K562 (cell line): ENCODE measurements around the gene RAD1. TPM values are rescaled to one million over a fixed set of nuclear protein-coding genes. Genes with fewer than 3 reads are reported as not detected.

Experiments
- ATAC-seq: fragments of 200-7000 bp; cut with Tn5 transposase; 3 replicates; pipeline ENCODE4 v1.9.1; 2020; ENCODE audit warnings: moderate library complexity
- BruUV-seq: library from RNA; stranded (reverse); fragments of 400-500 nt; replicated peaks from 2 replicates; lab custom pipeline; 2021; lab: Mats Ljungman, UMichigan
- CTCF ChIA-PET: fragments of 300-600 bp; formaldehyde crosslinking; extraction: SDS; loops from one replicate; lab custom pipeline; 2021; ENCODE audit warnings: low intra/inter-chr PET ratio; lab: Yijun Ruan, JAX
- POLR2A ChIA-PET: fragments of 300-600, 350-650 bp; sonication (Branson Sonifier 250); formaldehyde crosslinking; extraction: SDS; loops from one replicate; lab custom pipeline; 2021; ENCODE audit warnings: antibody characterized with exemption, inconsistent platforms; lab: Yijun Ruan, JAX
- DNase-seq, 4 experiments: peaks; one replicate each; pipeline versions ENCODE4 v3.0.0 to v3.0.0-alpha.2; 2011 to 2018; ENCODE audit warnings: low spot score in 3 of 4, mixed read lengths in 3 of 4; ENCODE audit errors: extremely low read depth in 1 of 4
- FAIRE-seq: peaks from 2 replicates; lab custom pipeline; 2011; peaks lifted over from hg19 to GRCh38; lab: Jason Lieb, UNC
- H2AFZ ChIP-seq: 2 replicates; pipeline ENCODE4 v1.6.0; 2011; ENCODE audit warnings: low read depth, low read length, control low read depth, inconsistent platforms
- H3K27ac ChIP-seq: fragments of 200-600 bp; 3 replicates; pipeline ENCODE4 v1.8.0; 2011; ENCODE audit warnings: low read depth, mild to moderate bottlenecking, control low read depth, inconsistent platforms, low read length, moderate library complexity, mixed read lengths; ENCODE audit errors: extremely low read depth
- H3K27me3 ChIP-seq, 2 experiments: fragments of 300-600 bp in 1 of 2; 2 replicates in 1 of 2; 3 replicates in 1 of 2; pipeline versions ENCODE4 v1.6.0 to v1.8.0; 2011; ENCODE audit warnings: inconsistent platforms in 2 of 2, low read length in 2 of 2, mild to moderate bottlenecking in 1 of 2, mixed read lengths in 1 of 2, moderate library complexity in 1 of 2; ENCODE audit not compliant: control insufficient read depth in 2 of 2, insufficient read depth in 2 of 2
- H3K36me3 ChIP-seq: fragments of 300-600 bp; 3 replicates; pipeline ENCODE4 v1.8.0; 2011; ENCODE audit warnings: mild to moderate bottlenecking, low read length, inconsistent platforms; ENCODE audit not compliant: control insufficient read depth, insufficient read depth
- H3K4me1 ChIP-seq, 2 experiments: fragments of 200-600 bp in 1 of 2; replicated peaks in 1 of 2; 2 replicates in 1 of 2; 3 replicates in 1 of 2; pipeline versions ENCODE4 v1.5.1 to v1.8.0; 2011; ENCODE audit warnings: inconsistent platforms in 2 of 2, low read length in 2 of 2, mild to moderate bottlenecking in 1 of 2, mixed read lengths in 1 of 2, moderate library complexity in 1 of 2; ENCODE audit not compliant: control insufficient read depth in 2 of 2, insufficient read depth in 2 of 2
- H3K4me2 ChIP-seq: 2 replicates; pipeline ENCODE4 v1.6.1; 2011; ENCODE audit warnings: low read length, control low read depth, inconsistent platforms, mixed read lengths; ENCODE audit not compliant: insufficient read depth
- H3K4me3 ChIP-seq: fragments of 200-600 bp; sonication (generic), shearing (Covaris generic); 2 replicates; pipeline ENCODE4 v1.5.1; 2016; ENCODE audit warnings: control low read depth, inconsistent platforms
- H3K79me2 ChIP-seq: fragments of 200-600 bp; 3 replicates; pipeline ENCODE4 v1.8.0; 2011; ENCODE audit warnings: low read length, inconsistent platforms; ENCODE audit not compliant: control insufficient read depth, insufficient read depth
- H3K9ac ChIP-seq, 2 experiments: 2 replicates each; pipeline versions ENCODE4 v1.6.0 to v1.6.1; 2011; ENCODE audit warnings: low read depth in 2 of 2, low read length in 2 of 2, control low read depth in 1 of 2, inconsistent platforms in 1 of 2, mild to moderate bottlenecking in 1 of 2, mixed read lengths in 1 of 2; ENCODE audit not compliant: insufficient read depth in 1 of 2
- H3K9me1 ChIP-seq: one replicate; pipeline ENCODE4 v1.6.0; 2011; ENCODE audit warnings: inconsistent platforms, mild to moderate bottlenecking, low read length, moderate library complexity; ENCODE audit not compliant: control insufficient read depth, insufficient read depth
- H3K9me3 ChIP-seq: replicated peaks from 2 replicates; pipeline ENCODE4 v1.5.1; 2011; ENCODE audit warnings: low read depth, low read length, inconsistent platforms; ENCODE audit not compliant: control insufficient read depth, insufficient read depth
- H4K20me1 ChIP-seq: replicated peaks from 2 replicates; pipeline ENCODE4 v1.6.1; 2011; ENCODE audit warnings: low read length, inconsistent platforms, mixed read lengths; ENCODE audit not compliant: control insufficient read depth, insufficient read depth
- MCM7 ChIP-seq, 2 experiments: fragments of 450-650 bp; IDR thresholded peaks; 2 replicates each; pipeline ENCODE4 v1.6.1; 2016 to 2018
- NEUROD1 ChIP-seq: fragments of 150-350 bp; IDR thresholded peaks from 2 replicates; pipeline ENCODE4 v1.6.1; 2014; ENCODE audit warnings: borderline replicate concordance, low read length, low read depth; ENCODE audit not compliant: partially characterized antibody
- POLR2H ChIP-seq: IDR thresholded peaks from 2 replicates; pipeline ENCODE4 v1.6.1; 2016; ENCODE audit warnings: missing genetic modification characterization, low read depth, mild to moderate bottlenecking, control low read depth, missing compliant biosample characterization, moderate library complexity
- PRMT5 ChIP-seq: sonication (generic); formaldehyde crosslinking; IDR thresholded peaks from 2 replicates; pipeline ENCODE4 v1.5.0; 2020; ENCODE audit warnings: missing genetic modification reagents
- RBFOX2 ChIP-seq: fragments of 200-400 bp; formaldehyde crosslinking; IDR thresholded peaks from 2 replicates; pipeline ENCODE4 v1.6.1; 2017; ENCODE audit warnings: low read depth, mild to moderate bottlenecking, low read length, moderate library complexity
- SAP30 ChIP-seq: fragments of 200-600 bp; sonication (generic); IDR thresholded peaks from 2 replicates; pipeline ENCODE4 v1.6.1; 2012; ENCODE audit warnings: borderline replicate concordance, low read depth, mild to moderate bottlenecking, moderate library complexity, low read length, control low read depth, inconsistent platforms; ENCODE audit not compliant: insufficient read depth, poor library complexity, severe bottlenecking
- WGBS: fragments of 100-300 bp; shearing (Covaris generic); methylation state at CpG from one replicate; pipeline ENCODE4 v1.1.6; 2016; ENCODE audit warnings: low coverage, mixed read lengths; ENCODE audit not compliant: insufficient coverage; ENCODE audit errors: missing lambda C conversion rate; 5-methylcytosine and 5-hydroxymethylcytosine counted together
- in situ Hi-C: fragments of 300-500 bp; cut with MboI; formaldehyde crosslinking; loops from 4 replicates; pipeline ENCODE4 v1.15.0; 2018; ENCODE audit warnings: inconsistent platforms, mixed read lengths
- intact Hi-C: fragments of 100-400 bp; cut with micrococcal nuclease; formaldehyde crosslinking; loops from 2 replicates; pipeline ENCODE4 v1.14.2; 2022
- polyA plus RNA-seq, 8 experiments: library from polyadenylated mRNA; depleted of rRNA in 4 of 8; stranded (reverse) in 5 of 8; unstranded in 3 of 8; fragments of >200 nt; fragmentation: Nextera tagmentation in 2 of 8; fragmentation: Illumina TruSeq in 1 of 8; extraction: Ambion mirVana in 2 of 8; extraction: Trizol in 1 of 8; gene quantifications; 2 replicates each; pipeline versions ENCODE4 v1.2.1 to v1.2.3, GENCODE V29; 2011 to 2014; ENCODE audit warnings: inconsistent platforms in 1 of 8, missing spikeins in 1 of 8
- total RNA-seq, 7 experiments: library from RNA; depleted of rRNA in 6 of 7; stranded (reverse); fragments of >200 nt in 6 of 7; fragmentation: Illumina TruSeq in 2 of 7; extraction: Trizol in 2 of 7; gene quantifications; 2 replicates each; pipeline versions ENCODE4 v1.2.1 to v1.2.3, GENCODE V29; 2011 to 2021; ENCODE audit warnings: low replicate concordance in 1 of 7
- TF ChIP-seq, protein P1 (sequence below): sonication (generic); formaldehyde crosslinking; IDR thresholded peaks from 2 replicates; pipeline ENCODE4 v1.8.1; 2022; ENCODE audit warnings: missing genetic modification reagents

Gene RAD1
- total and polyA plus RNA-seq, 9 of the 15 experiments (the other 6 are each of a cell fraction or from before 2014, with no cell fraction given) = 44.5 to 148 (median 60.8) TPM

- Histone ChIP-seq H4K20me1 (peaks cover 8% of the 10 kb centered on the region), H3K4me3 (no peak overlapping the region), H3K36me3 (peaks cover 81% of the 10 kb centered on the region), H3K4me2 (no peak overlapping the region), H3K79me2 (peaks cover 73% of the 10 kb centered on the region), H3K27me3 (no peaks in the 10 kb centered on the region), H3K27ac (no peak overlapping the region), H3K4me1 (peaks cover 4 to 10% of the 10 kb centered on the region in 2 experiments; a peak in 4 of 5 replicates), H3K9ac (peak overlapping the region in 1 of 2 experiments; percentile 99; a peak in 2 of 4 replicates), H3K9me1 (no peaks in the 10 kb centered on the region), H2AFZ (no peak overlapping the region), H3K9me3 (no peaks in the 10 kb centered on the region)
- POLR2A ChIA-PET = interaction anchor here (1.0 kb wide), 1 partner anchor 16 kb away, joined by 3 read pairs; the partner anchor contains the start of gene DNAJC21
- ATAC-seq = no peak
- in situ Hi-C loops (loop anchor here (25.0 kb wide), 1 partner anchor 1451 kb away; no protein-coding TSS in a partner anchor), intact Hi-C loops (no loop called here)
- BruUV-seq = no TSS peak
- FAIRE-seq = no peak
- no peak for DNase-seq
- 92% methylated on average over 2 of the region's 2 CpGs for WGBS
- TF ChIP-seq RBFOX2 = 0 out of 2 replicates have a peak, but pooled peaks have one; percentile 12
- TF ChIP-seq SAP30 = no peak
- no peak for TF ChIP-seq MCM7 (IDR thresholded peaks at IDR 0.05)
- TF ChIP-seq PRMT5 (CRISPR knock-in tag) = no peak
- no peak for TF ChIP-seq NEUROD1
- 0 out of 2 replicates have a peak, but pooled peaks have one; percentile 18 for TF ChIP-seq POLR2H (tag)
- TF ChIP-seq, protein P1, sequence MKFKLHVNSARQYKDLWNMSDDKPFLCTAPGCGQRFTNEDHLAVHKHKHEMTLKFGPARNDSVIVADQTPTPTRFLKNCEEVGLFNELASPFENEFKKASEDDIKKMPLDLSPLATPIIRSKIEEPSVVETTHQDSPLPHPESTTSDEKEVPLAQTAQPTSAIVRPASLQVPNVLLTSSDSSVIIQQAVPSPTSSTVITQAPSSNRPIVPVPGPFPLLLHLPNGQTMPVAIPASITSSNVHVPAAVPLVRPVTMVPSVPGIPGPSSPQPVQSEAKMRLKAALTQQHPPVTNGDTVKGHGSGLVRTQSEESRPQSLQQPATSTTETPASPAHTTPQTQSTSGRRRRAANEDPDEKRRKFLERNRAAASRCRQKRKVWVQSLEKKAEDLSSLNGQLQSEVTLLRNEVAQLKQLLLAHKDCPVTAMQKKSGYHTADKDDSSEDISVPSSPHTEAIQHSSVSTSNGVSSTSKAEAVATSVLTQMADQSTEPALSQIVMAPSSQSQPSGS (CRISPR knock-in tag) = no peak
- CTCF ChIA-PET = no interaction called here
Measured at GRCh38 chr5:34913072-34913471, 2.2 kb downstream of the RAD1 start.
